A673 (cell line): ENCODE data around the gene HLA-DOB.

Experiments
- EZH2 ChIP-seq: fragments of 200-600 bp; sonication (generic); IDR thresholded peaks from 2 replicates; pipeline ENCODE4 v1.6.1; 2017; ENCODE audit warnings: borderline replicate concordance, low read depth, mild to moderate bottlenecking, mixed read lengths, antibody characterized with exemption, low read length; ENCODE audit not compliant: poor library complexity, severe bottlenecking
- TF ChIP-seq, protein P1 (sequence below): fragments of 300-800, 200-600 bp; sonication (generic); conservative IDR thresholded peaks from 2 replicates; pipeline ENCODE4 v1.5.1; 2017; ENCODE audit warnings: low read depth, mild to moderate bottlenecking, antibody characterized with exemption, low read length, moderate library complexity, mixed read lengths

DNA sequence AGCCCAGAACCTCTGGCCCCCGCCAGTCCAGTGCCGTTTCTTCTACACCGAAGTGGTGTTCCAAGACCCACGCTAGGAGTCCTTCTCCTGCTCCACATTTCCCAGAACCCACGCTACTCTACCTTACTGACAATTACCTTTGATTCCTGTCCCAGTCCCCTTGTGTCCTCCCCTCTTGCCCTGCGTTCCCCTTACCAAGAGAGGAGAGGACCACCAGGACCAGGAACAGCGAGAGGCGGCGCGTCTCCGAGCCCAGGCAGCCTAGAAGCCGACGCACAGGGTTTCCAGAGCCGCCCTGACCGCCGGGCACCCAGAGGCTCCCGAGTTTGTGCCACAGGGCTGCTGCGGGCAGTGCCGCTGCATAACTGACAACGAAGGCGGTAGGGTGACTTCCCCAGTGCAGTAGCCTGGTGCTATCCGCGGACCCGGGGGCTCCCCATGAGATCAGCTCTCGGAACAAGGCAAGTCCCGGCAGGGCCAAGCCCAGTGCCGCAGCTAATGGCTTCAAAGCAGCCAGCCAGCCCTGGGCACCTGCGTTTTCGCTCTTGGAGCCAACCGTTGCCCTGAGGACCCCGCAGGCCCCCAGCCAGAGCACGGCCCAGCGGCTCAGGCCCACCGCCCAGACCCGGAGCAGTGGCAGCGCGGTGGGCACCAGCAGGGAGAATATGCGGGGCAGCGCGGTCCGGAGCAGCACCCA, 36.2 kb upstream of the HLA-DOB start:
- TF ChIP-seq, protein P1, sequence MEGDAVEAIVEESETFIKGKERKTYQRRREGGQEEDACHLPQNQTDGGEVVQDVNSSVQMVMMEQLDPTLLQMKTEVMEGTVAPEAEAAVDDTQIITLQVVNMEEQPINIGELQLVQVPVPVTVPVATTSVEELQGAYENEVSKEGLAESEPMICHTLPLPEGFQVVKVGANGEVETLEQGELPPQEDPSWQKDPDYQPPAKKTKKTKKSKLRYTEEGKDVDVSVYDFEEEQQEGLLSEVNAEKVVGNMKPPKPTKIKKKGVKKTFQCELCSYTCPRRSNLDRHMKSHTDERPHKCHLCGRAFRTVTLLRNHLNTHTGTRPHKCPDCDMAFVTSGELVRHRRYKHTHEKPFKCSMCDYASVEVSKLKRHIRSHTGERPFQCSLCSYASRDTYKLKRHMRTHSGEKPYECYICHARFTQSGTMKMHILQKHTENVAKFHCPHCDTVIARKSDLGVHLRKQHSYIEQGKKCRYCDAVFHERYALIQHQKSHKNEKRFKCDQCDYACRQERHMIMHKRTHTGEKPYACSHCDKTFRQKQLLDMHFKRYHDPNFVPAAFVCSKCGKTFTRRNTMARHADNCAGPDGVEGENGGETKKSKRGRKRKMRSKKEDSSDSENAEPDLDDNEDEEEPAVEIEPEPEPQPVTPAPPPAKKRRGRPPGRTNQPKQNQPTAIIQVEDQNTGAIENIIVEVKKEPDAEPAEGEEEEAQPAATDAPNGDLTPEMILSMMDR = no peak
- no peak for TF ChIP-seq EZH2
